HG02852 (cell line): Measurements from ENCODE around the gene C2orf80.
"Not testable (repeated sequence)": the region's sequence is repeated elsewhere in the genome, so short reads cannot be mapped to it uniquely, and the experiment has no call there.

ENCODE experiments used
- ATAC-seq: cut with Tn5 transposase; IDR thresholded peaks from one replicate; pipeline ENCODE4 v1.9.1; 2021; ENCODE audit warnings: mild to moderate bottlenecking, moderate library complexity; ENCODE audit not compliant: unreplicated experiment

The C2orf80 gene

GRCh38 chr2:208189810-208190503 lies at the start of gene C2orf80:
C2orf80 (minus strand) TSS chr2:208190030; CDS start chr2:208186986, 3,044 bp downstream.
- no peak for ATAC-seq

- ATAC-seq = no peak
Observed at GRCh38 chr2:208235860-208236259, 46.0 kb upstream of the C2orf80 start.

- no peak for ATAC-seq
Observed at GRCh38 chr2:208234786-208235185, 45.0 kb upstream of the C2orf80 start.

- ATAC-seq = no peak
Observed at GRCh38 chr2:208228476-208228875, 38.6 kb upstream of the C2orf80 start.

DNA sequence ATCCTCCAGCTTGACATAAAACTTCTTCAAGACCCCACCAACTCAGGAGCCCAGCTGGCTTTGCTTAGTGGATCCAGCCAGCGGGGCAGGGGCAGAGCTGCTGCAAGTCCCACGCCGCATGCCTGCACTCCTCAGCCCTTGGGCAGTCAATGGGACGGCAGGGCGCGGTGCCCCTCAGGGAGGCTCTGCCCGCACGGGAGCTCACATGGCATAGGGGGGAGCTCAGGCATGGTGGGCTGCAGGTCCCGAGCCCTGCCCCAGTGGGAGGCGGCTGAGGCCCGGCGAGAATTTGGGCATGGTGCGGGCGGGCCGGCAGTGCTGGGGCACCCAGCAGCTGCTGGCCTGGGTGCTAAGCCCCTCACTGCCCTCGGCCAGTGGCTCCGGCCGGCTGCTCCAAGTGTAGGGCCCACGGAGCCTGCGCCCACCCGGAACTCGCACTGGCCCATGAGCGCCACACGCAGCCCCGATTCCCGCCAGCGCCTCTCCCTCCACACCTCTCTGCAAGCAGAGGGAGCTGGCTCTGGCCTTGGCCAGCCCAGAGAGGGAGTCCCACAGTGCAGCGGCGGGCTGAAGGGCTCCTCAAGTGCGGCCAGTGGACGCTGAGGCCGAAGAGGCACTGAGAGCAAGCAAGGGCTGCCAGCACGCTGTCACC lies 37.9 kb upstream of the C2orf80 start:
- no peak for ATAC-seq

DNA sequence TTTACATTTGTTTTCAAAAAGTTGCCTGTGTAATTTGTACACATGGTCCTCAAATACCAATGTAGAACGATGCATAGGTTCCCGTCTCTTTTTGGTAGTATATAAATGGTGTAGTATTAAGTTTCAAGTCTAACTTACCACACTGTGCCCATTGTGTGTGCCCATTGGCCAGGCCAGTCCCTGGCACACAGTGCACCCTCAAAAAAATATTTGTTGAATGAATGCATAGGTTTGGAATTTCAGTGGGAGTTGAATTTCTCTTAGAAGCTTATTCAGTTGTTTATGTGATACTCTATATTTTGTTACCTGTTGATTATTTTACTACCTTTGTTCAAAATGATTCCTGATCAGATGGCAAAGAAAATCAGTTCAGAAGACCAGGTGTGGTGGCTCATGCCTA lies 35.0 kb upstream of the C2orf80 start:
- ATAC-seq = no peak

DNA sequence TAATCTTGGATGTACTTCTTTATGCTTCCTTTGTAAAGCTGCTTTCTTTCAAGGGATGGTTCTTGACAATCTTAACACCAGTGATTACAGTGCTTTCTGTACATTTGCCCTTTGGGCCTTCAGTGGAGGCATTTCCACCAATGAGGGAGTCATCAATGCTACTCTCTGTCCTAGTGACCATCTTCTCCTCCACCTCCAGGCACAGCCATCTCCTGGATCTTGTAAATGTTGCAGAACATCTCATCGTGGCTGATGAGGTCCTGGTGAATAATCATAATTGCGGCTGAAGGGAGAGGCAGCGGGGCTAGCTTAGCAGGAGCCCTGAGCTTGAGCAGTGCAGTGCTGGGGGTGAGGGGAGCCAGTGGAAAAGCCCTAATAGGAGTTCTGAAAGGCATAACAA lies 32.5 kb upstream of the C2orf80 start:
- ATAC-seq = no peak

- not testable (repeated sequence) for ATAC-seq
Observed at GRCh38 chr2:208221873-208222272, 32.0 kb upstream of the C2orf80 start.

- ATAC-seq = no peak
Observed at GRCh38 chr2:208210688-208211451, 21.0 kb upstream of the C2orf80 start.

GRCh38 chr2:208208335-208209085 lies 18.7 kb upstream of the C2orf80 start:
- no peak for ATAC-seq

- no peak for ATAC-seq
Observed at GRCh38 chr2:208207769-208208168, 17.9 kb upstream of the C2orf80 start.

- no peak for ATAC-seq
Observed at GRCh38 chr2:208204166-208204565, 14.3 kb upstream of the C2orf80 start.

DNA sequence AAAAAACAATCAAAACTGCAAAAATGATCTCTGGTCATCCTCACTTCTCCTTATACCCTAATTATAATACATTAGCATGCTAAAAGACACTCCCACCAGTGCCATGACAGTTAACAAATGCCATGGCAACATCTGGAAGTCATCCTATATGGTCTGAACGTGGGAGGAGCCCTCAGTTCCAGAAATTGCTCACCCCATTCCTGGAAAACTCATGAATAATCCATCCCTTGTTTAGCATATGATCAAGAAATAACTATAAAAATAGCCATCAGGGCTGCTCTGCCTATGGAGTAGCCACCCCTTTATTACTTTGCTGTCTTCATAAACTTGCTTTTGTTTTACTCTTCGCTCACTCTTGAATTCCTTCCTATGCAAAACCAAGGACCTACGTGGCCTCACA lies 5.7 kb upstream of the C2orf80 start:
- no peak for ATAC-seq

DNA sequence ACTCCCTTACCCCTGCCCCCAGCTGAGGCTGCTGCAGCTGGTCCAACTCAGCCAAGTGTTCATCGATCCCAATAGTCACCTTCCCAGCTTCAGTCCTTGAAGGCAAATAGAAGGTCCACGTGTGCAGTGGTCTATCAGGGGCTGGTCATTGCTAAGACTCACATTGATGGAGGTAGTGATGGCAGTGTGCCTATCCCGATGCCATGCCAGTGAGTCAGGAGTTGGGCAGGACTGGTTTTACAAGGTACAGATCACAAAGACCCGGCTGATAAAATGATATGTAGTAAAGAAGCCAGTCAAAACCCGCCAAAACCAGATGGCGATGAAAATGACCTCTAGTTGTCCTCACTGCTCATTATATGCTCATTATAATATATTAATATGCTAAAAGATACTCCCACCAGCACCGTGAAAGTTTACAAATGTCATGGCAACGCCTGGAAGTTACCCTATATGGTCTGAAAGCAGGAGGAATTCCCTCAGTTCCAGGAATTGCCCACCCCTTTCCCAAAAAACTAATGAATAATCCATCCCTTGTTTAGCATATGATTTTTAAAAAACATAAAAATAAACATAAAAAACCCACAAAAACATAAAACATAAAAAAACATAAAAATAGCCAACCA lies 2.9 kb upstream of the C2orf80 start:
- no peak for ATAC-seq

GRCh38 chr2:208189069-208189809 lies 591 bp downstream of the C2orf80 start:
- ATAC-seq = no peak

- ATAC-seq = no peak
Observed at GRCh38 chr2:208186893-208187292, 2.9 kb downstream of the C2orf80 start.

DNA sequence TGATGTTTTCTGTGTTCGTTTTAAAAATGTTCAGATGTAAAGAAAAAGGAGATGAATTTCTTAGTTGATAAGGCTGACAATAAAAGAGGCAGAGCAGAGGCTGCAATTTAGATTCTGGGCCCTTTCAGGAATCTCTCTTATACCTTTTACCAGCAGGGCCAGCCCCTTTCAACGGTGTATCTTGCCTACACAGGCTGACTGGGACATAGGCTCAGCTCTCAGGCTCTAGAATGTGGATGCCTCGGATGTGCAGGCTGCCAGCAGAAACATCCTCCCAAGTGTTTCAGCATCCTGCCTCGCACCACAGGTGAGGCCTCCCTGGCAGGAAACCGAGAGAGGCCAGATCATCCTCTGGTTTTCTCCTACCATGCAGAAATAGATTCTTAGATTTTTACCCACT lies 3.4 kb downstream of the C2orf80 start:
- ATAC-seq = no peak

DNA sequence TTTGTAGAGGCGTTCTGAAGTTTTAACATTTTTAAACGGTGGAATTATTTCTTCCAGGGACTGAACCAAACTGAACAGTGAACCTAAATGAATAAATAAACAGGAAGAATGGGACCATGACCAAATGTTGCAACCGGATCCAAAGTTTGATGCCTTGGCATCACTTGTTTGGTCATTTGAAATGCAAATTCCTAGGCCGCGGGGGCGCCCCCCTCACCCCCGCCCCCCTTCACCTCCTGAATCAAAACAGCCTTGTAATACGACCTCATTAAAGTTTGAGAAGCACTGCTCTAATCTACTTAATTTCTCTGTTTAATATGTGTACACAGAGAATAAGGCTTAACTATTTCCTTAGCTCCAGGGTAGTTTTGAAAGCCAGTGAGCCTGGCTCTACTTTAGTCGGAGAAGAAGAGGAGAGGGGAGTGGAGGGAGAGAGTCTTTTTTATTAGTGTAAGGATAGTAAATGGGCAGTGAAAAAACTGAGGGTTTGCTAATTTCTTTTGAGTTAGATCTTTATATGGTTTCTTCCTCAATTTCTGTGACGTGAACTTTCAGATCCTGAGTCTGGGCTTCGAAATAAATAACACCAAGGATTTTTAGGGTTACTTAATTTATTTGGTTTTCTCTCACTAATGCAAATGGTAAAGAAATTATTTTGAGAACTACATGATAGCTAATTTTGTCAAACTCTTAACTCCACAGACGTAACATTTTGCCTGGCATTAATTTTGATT lies 5.7 kb downstream of the C2orf80 start:
- no peak for ATAC-seq

GRCh38 chr2:208183526-208183925 lies 6.3 kb downstream of the C2orf80 start:
- no peak for ATAC-seq
